Measurements from ENCODE around the gene DNAJC18.

DNA sequence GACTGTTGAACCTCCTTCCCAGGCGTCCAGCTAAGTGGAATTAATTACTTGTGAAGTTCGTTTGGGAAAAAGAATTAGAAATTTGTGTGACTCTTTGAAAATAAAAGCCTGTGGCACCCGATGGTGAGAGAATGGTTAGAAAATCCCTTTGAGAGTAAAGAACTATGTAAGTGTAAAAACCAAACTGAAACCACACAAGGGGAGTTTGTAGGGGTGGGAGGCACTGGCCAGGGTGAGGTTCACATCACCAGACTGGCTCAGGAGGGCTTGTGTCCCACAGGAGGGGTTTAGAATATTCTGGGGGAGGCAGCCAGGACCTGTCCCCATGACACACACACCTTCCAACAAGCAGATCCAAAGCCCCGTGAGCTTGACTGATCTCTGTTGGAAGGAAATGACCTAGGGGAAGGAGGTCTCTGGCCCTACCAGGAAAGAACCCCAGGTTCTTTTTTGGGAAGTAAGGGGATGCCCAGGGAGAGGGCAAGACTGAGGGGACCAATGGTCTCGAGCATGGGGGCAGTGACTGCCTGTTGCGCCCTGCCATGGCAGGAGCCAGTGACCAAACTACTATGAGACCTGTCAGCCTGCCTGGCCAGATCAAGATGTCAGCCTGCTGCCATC, 39.7 kb downstream of the DNAJC18 start:
- TF ChIP-seq CTCF (IDR thresholded peaks at IDR 0.05) (no peak), POLR2A (IDR thresholded peaks at IDR 0.05) (no peak)

Data from right lobe of liver (tissue), 4 donors.